Endothelial cell of umbilical vein (primary cell): ENCODE data around the gene GSTO2. TPM values are rescaled to one million over a fixed set of nuclear protein-coding genes. Genes with fewer than 3 reads are reported as not detected.

ENCODE experiments used
- BruUV-seq: library from RNA; stranded (reverse); fragments of 400-500 nt; replicated peaks from 2 replicates; lab custom pipeline; 2021; lab: Mats Ljungman, UMichigan
- CTCF ChIA-PET: fragments of 300-600, 350-600 bp; sonication (Branson Sonifier 250); formaldehyde crosslinking; loops from one replicate; lab custom pipeline; 2021; ENCODE audit warnings: antibody characterized with exemption, inconsistent platforms; lab: Charles Lee
- POLR2A ChIA-PET: fragments of 300-600, 350-600 bp; sonication (Branson Sonifier 250); formaldehyde crosslinking; loops from one replicate; lab custom pipeline; 2021; ENCODE audit warnings: antibody characterized with exemption, inconsistent platforms; lab: Charles Lee
- DNase-seq: peaks from one replicate; pipeline ENCODE4 v3.0.0-alpha.2; 2011; ENCODE audit warnings: low read depth, low spot score
- FAIRE-seq: peaks from 2 replicates; lab custom pipeline; 2011; peaks lifted over from hg19 to GRCh38; lab: Jason Lieb, UNC
- H2AFZ ChIP-seq: 2 replicates; pipeline ENCODE4 v1.6.0; 2012; ENCODE audit warnings: low read depth, low read length, control low read depth, inconsistent platforms
- H3K27ac ChIP-seq: 2 replicates; pipeline ENCODE4 v1.5.1; 2011; ENCODE audit warnings: low read depth, mild to moderate bottlenecking, control low read depth, low read length, moderate library complexity; ENCODE audit not compliant: insufficient read depth
- H3K27me3 ChIP-seq, 2 experiments: 2 replicates each; pipeline versions ENCODE4 v1.6.0 to v1.6.1; 2011; ENCODE audit warnings: low read length in 2 of 2, mixed read lengths in 1 of 2; ENCODE audit not compliant: control insufficient read depth in 2 of 2, insufficient read depth in 2 of 2
- H3K36me3 ChIP-seq, 2 experiments: 2 replicates in 1 of 2; 3 replicates in 1 of 2; pipeline ENCODE4 v1.5.1; 2011; ENCODE audit warnings: low read length in 2 of 2, mild to moderate bottlenecking in 1 of 2, moderate library complexity in 1 of 2; ENCODE audit not compliant: control insufficient read depth in 2 of 2, insufficient read depth in 2 of 2; ENCODE audit errors: extremely low read depth in 1 of 2
- H3K4me1 ChIP-seq: 3 replicates; pipeline ENCODE4 v1.5.1; 2011; ENCODE audit warnings: mild to moderate bottlenecking, low read length; ENCODE audit not compliant: control insufficient read depth, insufficient read depth; ENCODE audit errors: extremely low read depth
- H3K4me2 ChIP-seq: 2 replicates; pipeline ENCODE4 v1.6.1; 2011; ENCODE audit warnings: low read length, control low read depth, mixed read lengths; ENCODE audit not compliant: insufficient read depth
- H3K4me3 ChIP-seq, 3 experiments: fragments of 200-600 bp in 1 of 3; sonication (generic), shearing (Covaris generic) in 1 of 3; replicated peaks in 1 of 3; 2 replicates each; pipeline ENCODE4 v1.5.1; 2011 to 2016; ENCODE audit warnings: control low read depth in 3 of 3, low read length in 3 of 3, mild to moderate bottlenecking in 2 of 3, inconsistent platforms in 1 of 3, low read depth in 1 of 3, moderate library complexity in 1 of 3; ENCODE audit not compliant: insufficient read depth in 1 of 3
- H3K79me2 ChIP-seq: 2 replicates; pipeline ENCODE4 v1.6.0; 2012; ENCODE audit warnings: low read length, inconsistent platforms; ENCODE audit not compliant: control insufficient read depth, insufficient read depth
- H3K9ac ChIP-seq: replicated peaks from 2 replicates; pipeline ENCODE3; 2011; ENCODE audit warnings: low read length, control low read depth; ENCODE audit not compliant: insufficient read depth; ENCODE audit errors: extremely low read depth
- H3K9me1 ChIP-seq: replicated peaks from 3 replicates; pipeline ENCODE4 v1.6.0; 2011; ENCODE audit warnings: mild to moderate bottlenecking, low read length; ENCODE audit not compliant: control insufficient read depth, insufficient read depth; ENCODE audit errors: extremely low read depth
- H3K9me3 ChIP-seq: replicated peaks from 2 replicates; pipeline ENCODE4 v1.5.1; 2012; ENCODE audit warnings: low read length, inconsistent platforms; ENCODE audit not compliant: control insufficient read depth, insufficient read depth
- H4K20me1 ChIP-seq: replicated peaks from 2 replicates; pipeline ENCODE3; 2011; ENCODE audit warnings: mild to moderate bottlenecking, low read length; ENCODE audit not compliant: control insufficient read depth, insufficient read depth; ENCODE audit errors: extremely low read depth
- EZH2 ChIP-seq: IDR thresholded peaks from 2 replicates; pipeline ENCODE4 v1.6.1; 2012; ENCODE audit warnings: borderline replicate concordance, low read depth, mild to moderate bottlenecking, moderate library complexity, low read length, inconsistent platforms; ENCODE audit not compliant: severe bottlenecking
- FOS ChIP-seq: IDR thresholded peaks from 2 replicates; pipeline ENCODE4 v1.6.1; 2011; ENCODE audit warnings: mild to moderate bottlenecking, low read length, moderate library complexity, borderline replicate concordance; ENCODE audit not compliant: insufficient read depth
- GATA2 ChIP-seq: IDR thresholded peaks from 2 replicates; pipeline ENCODE4 v1.7.0; 2011; ENCODE audit warnings: low read depth, mild to moderate bottlenecking, moderate library complexity, mixed read lengths, low read length; ENCODE audit not compliant: insufficient read length, insufficient read depth
- JUN ChIP-seq: IDR thresholded peaks from 2 replicates; pipeline ENCODE4 v1.6.1; 2011; ENCODE audit warnings: borderline replicate concordance, low read depth; ENCODE audit not compliant: insufficient read length, insufficient read depth
- MYC ChIP-seq: IDR thresholded peaks from one replicate; pipeline ENCODE4 v1.6.1; 2011; ENCODE audit warnings: mild to moderate bottlenecking, low read depth, low read length
- POLR2A ChIP-seq: IDR thresholded peaks from 2 replicates; pipeline ENCODE4 v1.6.1; 2012; ENCODE audit warnings: low read depth, mild to moderate bottlenecking, control low read depth, low read length
- POLR2AphosphoS5 ChIP-seq: IDR thresholded peaks from 2 replicates; pipeline ENCODE4 v1.6.1; 2012; ENCODE audit warnings: low read depth, mild to moderate bottlenecking, control low read depth, low read length, moderate library complexity; ENCODE audit not compliant: insufficient read depth
- dilution Hi-C: fragments of 300-500 bp; cut with MboI; formaldehyde crosslinking; loops from one replicate; pipeline ENCODE4 v1.15.0; 2019; ENCODE audit warnings: low sequenced_read_pairs; ENCODE audit not compliant: extremely low pct_ligation_motif_present
- intact Hi-C: fragments of 100-400 bp; cut with micrococcal nuclease; formaldehyde crosslinking; loops from one replicate; pipeline ENCODE4 v1.10.0; 2022
- polyA plus RNA-seq, 4 experiments: library from polyadenylated mRNA; depleted of rRNA in 3 of 4; stranded (reverse) in 3 of 4; unstranded in 1 of 4; fragments of >200 nt; gene quantifications; 2 replicates each; pipeline versions ENCODE4 v1.2.1 to v1.2.3, GENCODE V29; 2011 to 2012; ENCODE audit warnings: missing spikeins in 1 of 4
- total RNA-seq: library from RNA; stranded (reverse); gene quantifications from 2 replicates; pipeline ENCODE4 v1.2.3, GENCODE V29; 2021
- TF ChIP-seq, protein P1 (sequence below), 2 donors: IDR thresholded peaks; 1 replicate in 1 of 2; 2 replicates in 1 of 2; pipeline ENCODE4 v1.5.1; 2011; ENCODE audit warnings: low read length in 2 of 2, mild to moderate bottlenecking in 2 of 2, moderate library complexity in 2 of 2, control low read depth in 1 of 2, inconsistent platforms in 1 of 2, low read depth in 1 of 2; ENCODE audit not compliant: insufficient read depth in 1 of 2; ENCODE audit errors: extremely low read depth in 1 of 2
- TF ChIP-seq, protein P2 (sequence below): IDR thresholded peaks from 2 replicates; pipeline ENCODE4 v1.6.1; 2011; ENCODE audit not compliant: insufficient read depth, insufficient read length

The GSTO2 gene
- total and polyA plus RNA-seq, 2 donors (not counting 3 experiments of a cell fraction or from before 2014, with no cell fraction given): 0.84 to 1.4 TPM

DNA sequence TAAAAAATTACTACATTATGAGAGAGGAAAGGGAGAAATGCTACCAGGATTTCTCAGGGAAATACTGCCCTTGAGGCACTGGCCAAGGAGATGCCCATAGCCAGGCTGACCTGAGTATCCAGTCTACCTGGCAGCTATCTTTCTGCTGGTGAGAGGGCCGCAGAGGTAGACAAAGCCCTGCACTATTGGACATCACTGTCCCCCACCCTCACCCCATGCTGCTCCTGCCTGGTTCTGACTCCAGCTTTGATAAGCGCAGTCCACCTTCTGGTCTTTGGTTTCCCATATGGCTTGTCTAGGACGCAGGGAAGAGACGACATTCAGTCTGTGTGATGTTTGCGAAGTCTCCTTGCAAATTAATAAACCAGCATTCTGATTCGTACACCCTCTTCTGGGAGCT is 65.6 kb downstream of the GSTO2 start:
- no peak for FAIRE-seq
- no peak overlapping the region for H3K4me2 ChIP-seq
- H3K4me3 ChIP-seq: no peak overlapping the region
- DNase-seq: no peak
- POLR2A ChIA-PET: no interaction called here
- dilution Hi-C loops (no loop called here), intact Hi-C loops (loop anchor here (10.0 kb wide), 2 partner anchors 290 to 430 kb away; no protein-coding TSS in a partner anchor)
- no peak for TF ChIP-seq FOS
- TF ChIP-seq GATA2: no peak
- TF ChIP-seq JUN: no peak
- TF ChIP-seq EZH2: no peak
- no peak for TF ChIP-seq POLR2A
- TF ChIP-seq POLR2AphosphoS5: no peak
- TF ChIP-seq, protein P1, sequence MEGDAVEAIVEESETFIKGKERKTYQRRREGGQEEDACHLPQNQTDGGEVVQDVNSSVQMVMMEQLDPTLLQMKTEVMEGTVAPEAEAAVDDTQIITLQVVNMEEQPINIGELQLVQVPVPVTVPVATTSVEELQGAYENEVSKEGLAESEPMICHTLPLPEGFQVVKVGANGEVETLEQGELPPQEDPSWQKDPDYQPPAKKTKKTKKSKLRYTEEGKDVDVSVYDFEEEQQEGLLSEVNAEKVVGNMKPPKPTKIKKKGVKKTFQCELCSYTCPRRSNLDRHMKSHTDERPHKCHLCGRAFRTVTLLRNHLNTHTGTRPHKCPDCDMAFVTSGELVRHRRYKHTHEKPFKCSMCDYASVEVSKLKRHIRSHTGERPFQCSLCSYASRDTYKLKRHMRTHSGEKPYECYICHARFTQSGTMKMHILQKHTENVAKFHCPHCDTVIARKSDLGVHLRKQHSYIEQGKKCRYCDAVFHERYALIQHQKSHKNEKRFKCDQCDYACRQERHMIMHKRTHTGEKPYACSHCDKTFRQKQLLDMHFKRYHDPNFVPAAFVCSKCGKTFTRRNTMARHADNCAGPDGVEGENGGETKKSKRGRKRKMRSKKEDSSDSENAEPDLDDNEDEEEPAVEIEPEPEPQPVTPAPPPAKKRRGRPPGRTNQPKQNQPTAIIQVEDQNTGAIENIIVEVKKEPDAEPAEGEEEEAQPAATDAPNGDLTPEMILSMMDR (IDR thresholded peaks at IDR 0.05; ENCODE audit: extremely low read depth in 1 of 2, insufficient read depth in 1 of 2, low read depth in 1 of 2, low read length in 2 of 2): no peak
- TF ChIP-seq, protein P2, sequence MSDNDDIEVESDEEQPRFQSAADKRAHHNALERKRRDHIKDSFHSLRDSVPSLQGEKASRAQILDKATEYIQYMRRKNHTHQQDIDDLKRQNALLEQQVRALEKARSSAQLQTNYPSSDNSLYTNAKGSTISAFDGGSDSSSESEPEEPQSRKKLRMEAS: no peak
- no peak for TF ChIP-seq MYC
- CTCF ChIA-PET: interaction anchor here (2.0 to 3.7 kb wide), 2 partner anchors 13 to 28 kb away, joined by 4 to 21 read pairs; no protein-coding TSS in a partner anchor
- H3K36me3 ChIP-seq: peaks cover 2 to 7% of the 10 kb centered on the region in 2 experiments
- no peaks in the 10 kb centered on the region for H3K9me1 ChIP-seq
- H4K20me1 ChIP-seq: no peaks in the 10 kb centered on the region
- BruUV-seq: no TSS peak
- peaks cover 81% of the 10 kb centered on the region for H3K79me2 ChIP-seq
- no peak overlapping the region for H3K9ac ChIP-seq
- no peak overlapping the region for H2AFZ ChIP-seq
- H3K9me3 ChIP-seq: no peaks in the 10 kb centered on the region
- H3K27me3 ChIP-seq: no peaks in the 10 kb centered on the region
- no peak overlapping the region for H3K27ac ChIP-seq
- peaks cover 63% of the 10 kb centered on the region for H3K4me1 ChIP-seq
